H7 (cell line): ENCODE data around the gene CYP27B1. TPM values are rescaled to one million over a fixed set of nuclear protein-coding genes. Genes with fewer than 3 reads are reported as not detected.
A peak's percentile ranks its signal among the peaks of the same experiment; 100 is the strongest.

Experiments
- DNase-seq: peaks from one replicate; pipeline ENCODE4 v3.0.0; 2012
- H3K27me3 ChIP-seq: 2 replicates; pipeline ENCODE4 v1.6.0; 2011; ENCODE audit warnings: mild to moderate bottlenecking, low read length; ENCODE audit not compliant: control insufficient read depth, insufficient read depth
- H3K36me3 ChIP-seq: replicated peaks from 2 replicates; pipeline ENCODE4 v1.5.1; 2011; ENCODE audit warnings: low read length; ENCODE audit not compliant: control insufficient read depth, insufficient read depth
- H3K4me3 ChIP-seq: 2 replicates; pipeline ENCODE4 v1.5.1; 2011; ENCODE audit warnings: low read depth, mild to moderate bottlenecking, control low read depth, low read length, moderate library complexity; ENCODE audit not compliant: insufficient read depth
- total RNA-seq: library from RNA; depleted of rRNA; stranded (reverse); fragments of >200 nt; shearing (Covaris generic); gene quantifications from 2 replicates; pipeline ENCODE4 v1.2.3, GENCODE V29; 2014

The CYP27B1 gene
- total RNA-seq, 1 experiment from 2014 or later: 0.59 TPM

DNA sequence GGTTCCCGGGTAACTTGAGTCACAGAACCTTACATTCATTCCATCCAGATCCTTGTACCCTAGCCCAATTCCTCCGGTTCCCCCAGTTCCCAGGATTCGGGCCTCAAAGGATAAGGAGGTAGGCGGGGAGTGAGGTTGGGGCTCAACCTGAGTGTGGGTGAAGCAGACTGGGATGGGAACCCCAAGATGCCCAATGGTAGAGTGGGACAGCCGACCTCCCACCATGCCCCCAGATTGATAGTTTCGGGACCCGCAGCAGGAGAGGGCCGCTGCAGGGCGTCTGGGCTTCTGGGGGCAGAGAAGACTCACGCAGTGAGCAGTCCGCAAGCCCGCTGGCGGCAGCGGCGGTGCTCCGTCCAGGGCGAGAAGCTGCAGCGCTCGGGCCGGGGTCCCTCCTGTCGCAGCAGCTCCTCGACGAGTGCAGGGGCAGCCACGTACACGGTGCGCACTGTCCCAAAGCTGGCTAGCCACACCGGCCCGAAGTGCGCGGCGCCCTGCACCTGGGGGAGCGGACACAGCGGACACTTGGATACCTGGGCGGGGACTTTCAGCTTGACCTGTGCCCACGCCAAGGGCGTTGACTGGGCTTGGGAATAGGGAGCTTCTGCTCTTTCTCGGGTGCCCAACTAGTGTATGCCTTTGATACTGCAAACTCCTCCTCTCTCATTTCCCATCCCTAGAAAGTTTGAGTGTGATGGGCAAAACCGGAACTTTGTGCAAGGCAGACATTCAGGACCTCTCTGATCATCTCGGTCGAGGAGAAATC lies 997 bp downstream of the CYP27B1 start:
- Histone ChIP-seq H3K4me3 (peak overlapping the region; percentile 48), H3K27me3 (peaks cover 63% of the 10 kb centered on the region), H3K36me3 (peaks cover 16% of the 10 kb centered on the region)
- peak; percentile 70 for DNase-seq

DNA sequence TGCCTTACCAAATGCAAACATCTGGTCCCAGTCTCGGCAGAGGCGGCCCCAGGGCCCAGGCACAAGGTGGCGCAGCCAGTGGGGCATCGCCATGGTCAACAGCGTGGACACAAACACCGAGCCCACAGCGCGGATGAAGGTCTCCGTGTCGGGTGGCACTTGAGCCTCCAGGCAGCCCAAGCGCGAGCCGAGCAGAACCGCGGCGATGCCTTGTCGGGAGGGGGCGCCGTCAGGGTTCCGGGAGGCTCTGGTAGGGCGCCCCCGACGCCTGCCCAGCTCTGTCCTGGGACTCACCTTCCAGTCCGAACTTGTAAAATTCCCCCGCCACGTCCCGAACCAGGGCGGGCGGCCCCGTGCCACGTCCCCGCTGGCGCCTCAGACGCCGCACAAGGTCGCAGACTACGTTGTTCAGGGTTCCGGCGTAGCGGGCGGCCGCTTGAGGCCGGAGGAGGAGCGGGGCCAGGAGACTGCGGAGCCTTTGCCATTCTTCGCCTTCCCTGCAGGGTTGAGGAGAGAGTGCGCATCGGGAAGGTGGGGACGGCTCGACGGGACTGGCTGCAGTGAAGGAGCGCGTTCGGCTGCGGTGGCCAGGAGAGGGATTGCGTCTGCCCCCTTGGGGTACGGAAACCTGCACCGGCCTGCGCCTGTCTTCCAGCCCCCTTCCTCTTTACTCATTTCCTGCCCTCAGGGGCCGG lies 1.7 kb downstream of the CYP27B1 start:
- H3K27me3 ChIP-seq: peaks cover 66% of the 10 kb centered on the region
- H3K36me3 ChIP-seq: peaks cover 11% of the 10 kb centered on the region
- DNase-seq: peak; percentile 91
- H3K4me3 ChIP-seq: peak overlapping the region; percentile 48

DNA sequence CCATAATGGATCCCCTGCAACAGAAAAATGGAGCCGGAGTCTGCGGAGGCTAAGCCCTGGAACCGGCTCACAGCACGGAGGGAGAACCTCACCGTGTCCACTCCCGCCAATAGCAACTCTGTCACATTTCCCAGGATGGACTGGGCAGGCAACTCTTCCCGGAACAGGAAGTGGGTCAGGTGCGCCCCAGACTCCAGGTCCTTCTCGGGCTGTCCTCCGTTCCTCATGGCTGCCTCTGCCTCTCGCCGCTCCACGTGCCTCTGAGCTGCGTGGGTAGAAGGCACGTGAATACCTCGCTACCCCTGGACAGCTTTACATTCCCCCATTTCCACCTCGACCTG lies 2.2 kb downstream of the CYP27B1 start:
- H3K36me3 ChIP-seq: peaks cover 9% of the 10 kb centered on the region
- H3K4me3 ChIP-seq: peak overlapping the region; percentile 48
- DNase-seq: no peak
- H3K27me3 ChIP-seq: peaks cover 66% of the 10 kb centered on the region

DNA sequence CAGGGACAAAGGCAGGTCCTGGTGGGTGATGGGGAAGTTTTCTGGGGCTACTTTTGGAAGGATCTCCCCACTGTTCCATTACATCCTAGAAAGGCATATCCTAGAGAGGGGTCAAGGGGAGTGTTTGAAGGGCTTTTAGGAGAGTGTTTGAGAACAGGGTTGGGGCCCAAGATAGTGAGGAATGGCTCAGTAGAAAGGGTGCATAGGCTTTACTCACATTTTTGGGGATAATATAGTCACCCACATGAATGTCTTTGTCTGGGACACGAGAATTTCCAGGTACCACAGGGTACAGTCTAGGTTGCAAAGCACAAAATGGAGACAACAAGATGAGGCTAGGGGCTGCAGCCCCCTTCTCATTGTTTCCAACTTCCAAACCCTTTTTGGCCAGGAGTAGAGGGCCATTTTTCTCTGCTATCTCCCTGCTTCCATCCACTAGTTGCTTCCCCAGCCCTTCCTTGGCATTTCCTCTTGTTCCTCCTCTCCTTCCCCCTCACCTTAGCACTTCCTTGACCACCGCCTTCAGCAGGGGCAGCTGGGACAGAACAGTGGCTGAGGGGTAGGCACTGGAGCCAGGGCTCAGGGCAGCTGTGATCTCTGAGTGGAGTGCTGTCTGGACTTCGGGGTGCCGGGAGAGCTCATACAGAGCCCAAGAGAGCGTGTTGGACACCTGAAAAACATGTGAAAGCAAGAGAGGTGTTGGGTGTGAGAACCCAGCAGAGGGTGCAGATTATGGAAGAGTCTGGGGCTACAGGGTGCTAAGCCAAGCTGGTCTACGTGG lies 2.8 kb downstream of the CYP27B1 start:
- no peak for DNase-seq
- peaks cover 4% of the 10 kb centered on the region for H3K36me3 ChIP-seq
- H3K4me3 ChIP-seq: no peak overlapping the region; the same call in 1 of the 2 replicates
- peaks cover 68% of the 10 kb centered on the region for H3K27me3 ChIP-seq

DNA sequence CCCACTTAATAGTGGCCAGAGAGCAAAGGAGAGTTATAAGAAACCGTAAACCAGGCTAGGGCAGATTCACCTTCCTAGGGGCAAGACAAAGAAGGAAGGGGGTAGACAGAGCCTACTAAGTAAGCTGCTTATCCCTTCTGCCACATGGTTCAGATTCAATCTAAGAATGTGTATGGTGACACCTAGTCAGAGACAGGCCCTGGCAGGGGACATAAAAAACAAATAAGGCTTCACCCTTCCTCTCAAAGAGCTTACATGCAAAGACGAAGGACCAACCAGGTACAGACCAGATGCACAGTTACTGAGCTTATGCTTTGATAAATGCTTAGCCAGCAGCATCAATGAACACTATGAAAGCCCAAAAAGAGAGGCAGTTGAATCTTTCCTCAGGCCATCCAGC lies 4.4 kb downstream of the CYP27B1 start:
- no peak for DNase-seq
- Histone ChIP-seq H3K36me3 (no peaks in the 10 kb centered on the region), H3K4me3 (no peak overlapping the region), H3K27me3 (peaks cover 84% of the 10 kb centered on the region)

DNA sequence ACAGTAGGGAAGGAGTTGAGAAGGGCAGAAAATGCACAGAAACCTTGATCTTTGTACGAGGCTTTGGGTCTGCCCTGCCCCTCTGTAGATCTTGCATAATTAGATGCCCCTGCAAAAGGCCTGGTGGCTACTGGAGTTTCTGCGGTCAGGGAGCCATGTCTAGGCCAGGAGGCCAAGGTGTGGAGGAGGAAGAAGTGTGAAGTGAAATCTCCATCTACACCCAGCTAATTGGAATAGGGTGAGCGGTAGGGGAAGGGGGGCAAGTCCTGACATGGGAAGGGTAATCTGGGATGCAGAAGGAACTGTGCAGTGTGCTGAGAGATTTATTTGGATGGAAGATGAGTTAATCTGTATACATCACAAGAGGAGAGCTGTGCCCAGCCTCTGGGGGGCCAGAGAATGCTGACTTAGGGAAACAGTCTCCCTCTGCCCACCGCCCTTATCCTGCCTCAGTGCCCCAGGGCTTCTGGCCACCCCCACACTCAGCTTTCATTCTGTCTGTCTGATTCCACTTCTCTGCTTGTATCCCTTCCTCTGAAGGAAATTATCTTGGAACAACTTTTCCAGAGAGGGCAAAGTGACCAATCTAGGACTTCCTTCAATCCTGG lies 5.4 kb downstream of the CYP27B1 start:
- H3K27me3 ChIP-seq: peaks cover 82% of the 10 kb centered on the region
- H3K36me3 ChIP-seq: no peaks in the 10 kb centered on the region
- H3K4me3 ChIP-seq: no peak overlapping the region
- DNase-seq: no peak

DNA sequence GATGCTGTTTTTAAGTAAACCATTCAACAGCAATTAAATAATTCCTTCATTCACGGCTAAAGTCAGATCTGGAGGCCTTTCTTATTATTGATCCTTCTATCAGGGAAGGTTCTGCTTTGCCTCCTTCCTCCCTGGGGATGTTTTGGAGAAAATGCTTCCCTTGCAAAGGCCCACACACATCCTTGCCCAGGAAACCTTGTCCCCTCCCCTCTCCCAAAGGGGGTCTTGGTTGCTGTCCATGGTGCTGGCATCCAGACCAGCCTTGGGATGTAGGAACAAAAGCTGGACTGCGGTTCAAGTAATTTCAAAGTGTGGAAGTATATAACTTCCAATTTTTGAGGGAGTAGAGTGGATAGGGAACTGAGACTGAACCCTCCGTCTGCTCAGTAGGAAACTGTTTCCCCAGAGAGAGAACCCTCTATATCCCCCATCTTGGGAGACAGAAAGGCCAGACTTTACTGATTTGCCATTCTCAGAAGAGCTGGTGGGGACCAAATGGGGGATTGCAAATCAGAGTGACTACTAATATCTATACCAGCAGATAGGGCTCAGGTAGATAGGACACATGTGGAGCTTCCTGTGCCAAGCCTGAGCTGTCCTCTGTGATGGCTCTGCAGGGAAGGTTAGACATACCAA lies 6.4 kb downstream of the CYP27B1 start:
- DNase-seq: peak; percentile 85
- Histone ChIP-seq H3K4me3 (no peak overlapping the region), H3K36me3 (no peaks in the 10 kb centered on the region), H3K27me3 (peaks cover 82% of the 10 kb centered on the region)

DNA sequence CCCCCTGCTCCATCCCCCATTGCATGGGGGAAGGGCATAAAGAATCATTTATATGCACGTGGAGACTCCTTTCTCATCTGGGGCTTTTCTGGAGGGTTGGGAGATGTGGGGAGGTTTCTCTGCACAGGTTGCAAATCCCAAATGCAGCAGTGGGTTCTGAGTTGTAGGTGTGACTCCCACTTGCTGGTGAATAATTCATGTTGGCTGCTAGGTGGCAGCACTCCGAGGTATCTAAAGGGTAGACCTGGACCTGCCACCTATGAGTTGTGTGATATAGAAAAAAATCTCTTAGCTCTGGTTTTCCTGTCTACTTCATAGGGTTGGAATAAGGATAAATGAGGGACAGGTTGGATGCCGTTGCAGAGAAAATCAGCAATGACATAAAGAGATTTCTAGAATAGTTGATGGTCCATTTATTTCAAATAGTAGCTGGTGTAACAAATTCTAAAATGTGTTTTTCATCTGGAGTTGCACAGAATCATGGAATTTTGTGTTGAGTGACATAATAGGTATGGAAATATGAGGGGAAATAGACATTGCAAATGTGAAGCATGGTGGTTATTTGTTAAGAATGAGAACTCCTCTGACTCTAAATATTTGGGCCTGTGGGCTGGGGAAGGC lies 7.4 kb downstream of the CYP27B1 start:
- peaks cover 78% of the 10 kb centered on the region for H3K27me3 ChIP-seq

DNA sequence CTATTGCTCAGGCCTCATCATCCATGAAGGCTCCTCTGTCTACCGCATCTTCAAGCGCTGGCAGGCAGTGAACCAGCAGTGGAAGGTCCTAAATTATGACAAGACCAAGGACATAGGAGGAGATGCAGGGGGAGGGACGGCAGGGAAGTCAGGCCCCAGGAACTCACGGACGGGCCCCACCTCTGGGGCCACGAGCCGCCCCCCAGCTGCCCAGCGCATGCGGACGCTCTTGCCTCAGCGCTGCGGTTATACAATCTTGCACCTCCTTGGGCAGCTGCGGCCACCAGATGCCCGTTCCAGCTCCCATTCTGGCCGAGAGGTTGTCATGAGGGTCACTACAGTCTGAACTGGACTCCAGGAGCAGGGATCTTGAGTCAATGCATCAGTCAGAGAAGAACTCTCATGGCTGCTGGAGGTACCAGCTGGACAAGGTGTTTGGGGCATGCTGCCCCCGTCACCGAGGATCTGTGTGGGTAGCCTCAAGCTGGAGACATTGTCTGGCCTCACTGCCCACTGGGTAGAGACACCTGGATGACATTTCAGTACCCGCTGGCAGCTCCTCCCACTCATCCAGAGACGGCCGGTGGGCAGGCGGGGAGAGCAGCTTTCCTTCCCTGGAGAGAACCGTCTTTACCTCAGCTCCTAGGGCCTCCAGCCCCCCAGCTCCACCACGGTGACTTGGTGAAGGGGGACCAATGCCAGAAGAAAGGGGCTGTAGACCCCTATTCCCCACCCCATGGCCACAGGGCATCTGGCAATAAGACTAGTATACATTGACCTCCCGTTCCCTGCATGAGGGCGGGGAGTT lies 8.1 kb downstream of the CYP27B1 start:
- DNase-seq: no peak
- Histone ChIP-seq H3K4me3 (no peak overlapping the region), H3K36me3 (no peaks in the 10 kb centered on the region), H3K27me3 (peaks cover 78% of the 10 kb centered on the region)

More for the DNA sequence above, 7.4 kb downstream of the CYP27B1 start:
- Histone ChIP-seq H3K36me3 (no peaks in the 10 kb centered on the region), H3K4me3 (no peak overlapping the region)
- peak; percentile 76 for DNase-seq

DNA sequence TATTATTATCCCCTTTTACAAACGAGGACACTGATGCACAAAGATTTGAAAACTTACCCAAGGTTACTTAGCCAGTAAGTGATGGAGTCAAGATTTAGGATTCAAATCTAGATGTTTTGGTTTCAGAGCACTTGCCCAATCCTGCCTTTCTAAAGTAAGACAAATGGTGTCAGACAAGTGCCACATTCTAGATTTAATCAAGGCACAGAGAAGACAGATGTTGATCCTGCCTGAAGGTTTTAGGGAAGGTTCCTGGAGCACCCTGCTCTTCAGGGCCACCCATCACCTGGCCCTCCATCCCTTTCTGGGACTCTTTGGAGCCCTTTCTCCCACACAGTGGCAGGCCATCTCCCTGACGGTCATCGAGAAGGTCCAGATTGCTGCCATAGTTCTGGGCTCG lies 9.1 kb downstream of the CYP27B1 start:
- peaks cover 73% of the 10 kb centered on the region for H3K27me3 ChIP-seq
- H3K36me3 ChIP-seq: no peaks in the 10 kb centered on the region
- DNase-seq: no peak
- H3K4me3 ChIP-seq: no peak overlapping the region

DNA sequence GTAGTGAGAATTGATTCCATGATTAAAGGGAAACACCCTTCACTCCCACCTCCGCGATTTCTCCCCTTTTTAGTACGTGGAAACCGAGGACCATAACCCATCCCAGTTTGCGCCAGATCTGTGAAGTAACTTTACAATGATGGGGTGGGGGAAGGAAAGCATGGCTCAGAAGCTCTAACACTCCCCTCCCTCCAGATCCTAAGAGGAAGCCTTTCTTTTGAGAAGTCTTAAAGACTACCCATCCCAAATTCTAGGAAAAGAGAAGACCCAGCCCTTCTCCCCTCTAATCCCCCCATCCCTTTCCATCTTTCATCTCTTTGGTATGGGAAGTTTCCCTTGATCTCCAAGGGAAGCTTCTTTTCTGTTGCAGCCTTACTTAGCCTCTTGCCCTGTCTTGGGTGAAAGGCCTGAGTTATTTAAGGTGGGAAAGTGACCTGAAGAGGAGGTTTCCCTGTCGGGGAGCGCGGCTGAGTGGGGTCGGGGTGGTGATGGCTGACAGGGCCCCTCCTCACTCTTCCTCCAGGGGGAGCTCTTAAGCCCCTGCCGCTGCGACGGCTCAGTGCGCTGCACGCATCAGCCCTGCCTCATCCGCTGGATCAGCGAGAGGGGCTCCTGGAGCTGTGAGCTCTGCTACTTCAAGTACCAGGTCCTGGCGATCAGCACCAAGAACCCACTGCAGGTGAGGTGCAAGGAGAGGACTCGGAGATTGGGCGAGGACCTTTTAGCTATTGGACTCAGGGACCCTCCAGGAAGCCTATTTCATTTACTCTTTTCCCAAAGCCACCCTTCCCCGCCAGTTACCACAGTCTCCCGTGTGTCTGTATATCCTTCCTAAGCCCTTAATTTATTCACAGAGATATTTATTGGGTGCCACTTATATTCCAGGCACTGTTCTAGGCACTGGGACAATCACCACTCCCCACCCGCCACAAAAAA lies 10.2 kb downstream of the CYP27B1 start:
- H3K36me3 ChIP-seq: no peaks in the 10 kb centered on the region
- H3K27me3 ChIP-seq: peaks cover 64% of the 10 kb centered on the region
- H3K4me3 ChIP-seq: no peak overlapping the region
- DNase-seq: peak; percentile 97
